ENCODE results near the gene SBK3. TPM values are rescaled to one million over a fixed set of nuclear protein-coding genes. Genes with fewer than 3 reads are reported as not detected.

The SBK3 gene
- total RNA-seq, 1 donor from 2014 or later = not detected

- DNase-seq (ENCODE audit: low spot score) = no peak
- TF ChIP-seq CTCF (IDR thresholded peaks at IDR 0.05) = no peak
- Mint-ChIP-seq H3K27me3 (ENCODE audit: low read depth) (no peaks in the 10 kb centered on the region), H3K36me3 (ENCODE audit: low read depth) (peaks cover 4% of the 10 kb centered on the region), H3K9me3 (ENCODE audit: low read depth) (no peaks in the 10 kb centered on the region), H3K4me3 (ENCODE audit: unreplicated experiment) (no peak overlapping the region), H3K4me1 (ENCODE audit: low read depth) (peaks cover 10% of the 10 kb centered on the region), H3K27ac (ENCODE audit: unreplicated experiment) (no peak overlapping the region)
Measured at GRCh38 chr19:55495646-55496349, 49.5 kb downstream of the SBK3 start.

- H3K27ac Mint-ChIP-seq (ENCODE audit: unreplicated experiment) = no peak overlapping the region
- no peak overlapping the region for H3K4me3 Mint-ChIP-seq (ENCODE audit: unreplicated experiment)
- H3K9me3 Mint-ChIP-seq (ENCODE audit: low read depth) = no peaks in the 10 kb centered on the region
- peaks cover 10% of the 10 kb centered on the region for H3K4me1 Mint-ChIP-seq (ENCODE audit: low read depth)
- H3K27me3 Mint-ChIP-seq (ENCODE audit: low read depth) = no peaks in the 10 kb centered on the region
- DNase-seq (ENCODE audit: low spot score) = no peak
- no peak for TF ChIP-seq CTCF (IDR thresholded peaks at IDR 0.05)
- H3K36me3 Mint-ChIP-seq (ENCODE audit: low read depth) = peaks cover 4% of the 10 kb centered on the region
Measured at GRCh38 chr19:55494172-55494761, 51.1 kb downstream of the SBK3 start.

GRCh38 chr19:55493645-55494171 lies 51.6 kb downstream of the SBK3 start:
- H3K27me3 Mint-ChIP-seq (ENCODE audit: low read depth) = no peaks in the 10 kb centered on the region
- peaks cover 4% of the 10 kb centered on the region for H3K36me3 Mint-ChIP-seq (ENCODE audit: low read depth)
- TF ChIP-seq CTCF (IDR thresholded peaks at IDR 0.05) = no peak
- H3K9me3 Mint-ChIP-seq (ENCODE audit: low read depth) = no peaks in the 10 kb centered on the region
- H3K4me1 Mint-ChIP-seq (ENCODE audit: low read depth) = peaks cover 10% of the 10 kb centered on the region
- no peak for DNase-seq (ENCODE audit: low spot score)
- no peak overlapping the region for H3K27ac Mint-ChIP-seq (ENCODE audit: unreplicated experiment)
- H3K4me3 Mint-ChIP-seq (ENCODE audit: unreplicated experiment) = no peak overlapping the region

GRCh38 chr19:55493052-55493644 lies 52.2 kb downstream of the SBK3 start:
- Mint-ChIP-seq H3K9me3 (ENCODE audit: low read depth) (no peaks in the 10 kb centered on the region), H3K4me1 (ENCODE audit: low read depth) (peaks cover 13% of the 10 kb centered on the region), H3K36me3 (ENCODE audit: low read depth) (peaks cover 4% of the 10 kb centered on the region), H3K4me3 (ENCODE audit: unreplicated experiment) (no peak overlapping the region), H3K27ac (ENCODE audit: unreplicated experiment) (no peak overlapping the region), H3K27me3 (ENCODE audit: low read depth) (no peaks in the 10 kb centered on the region)
- TF ChIP-seq CTCF (IDR thresholded peaks at IDR 0.05) = no peak
- DNase-seq (ENCODE audit: low spot score) = no peak

- Mint-ChIP-seq H3K4me3 (ENCODE audit: unreplicated experiment) (no peak overlapping the region), H3K4me1 (ENCODE audit: low read depth) (peaks cover 18% of the 10 kb centered on the region), H3K9me3 (ENCODE audit: low read depth) (no peaks in the 10 kb centered on the region), H3K27ac (ENCODE audit: unreplicated experiment) (no peak overlapping the region), H3K36me3 (ENCODE audit: low read depth) (peaks cover 3% of the 10 kb centered on the region), H3K27me3 (ENCODE audit: low read depth) (no peaks in the 10 kb centered on the region)
- DNase-seq (ENCODE audit: low spot score) = no peak
- no peak for TF ChIP-seq CTCF (IDR thresholded peaks at IDR 0.05)
Measured at GRCh38 chr19:55492362-55492944, 52.9 kb downstream of the SBK3 start.

Data from chondrocyte (in vitro differentiated cells).